Measurements from ENCODE around the gene PKN2. TPM values are rescaled to one million over a fixed set of nuclear protein-coding genes. Genes with fewer than 3 reads are reported as not detected.

The PKN2 gene
- total RNA-seq, 2 donors from 2014 or later, result 29.7 to 66.9 TPM

GRCh38 chr1:88773540-88774150 lies 89.6 kb downstream of the PKN2 start:
- no peak for ATAC-seq (ENCODE audit: insufficient number of reproducible peaks, low FRiP score, low read depth)
- no peak for DNase-seq (ENCODE audit: low spot score)
- no peak for TF ChIP-seq CTCF (IDR thresholded peaks at IDR 0.05)
- Histone ChIP-seq H3K27ac (no peak overlapping the region), H3K36me3 (peaks cover 3% of the 10 kb centered on the region), H3K4me1 (ENCODE audit: control insufficient read depth in 1 of 2, low read depth in 2 of 2) (no peaks in the 10 kb centered on the region), H3K27me3 (replicated peaks; ENCODE audit: insufficient read depth) (no peaks in the 10 kb centered on the region), H3K4me3 (no peak overlapping the region), H3K9me3 (no peaks in the 10 kb centered on the region)

- Histone ChIP-seq H3K36me3 (peaks cover 3% of the 10 kb centered on the region), H3K9me3 (no peaks in the 10 kb centered on the region), H3K4me3 (no peak overlapping the region), H3K4me1 (ENCODE audit: control insufficient read depth in 1 of 2, low read depth in 2 of 2) (no peaks in the 10 kb centered on the region), H3K27me3 (replicated peaks; ENCODE audit: insufficient read depth) (no peaks in the 10 kb centered on the region), H3K27ac (no peak overlapping the region)
- TF ChIP-seq CTCF (IDR thresholded peaks at IDR 0.05), result no peak
- ATAC-seq (ENCODE audit: insufficient number of reproducible peaks, low FRiP score, low read depth) (no peak), DNase-seq (ENCODE audit: low spot score) (no peak)
Observed at GRCh38 chr1:88774151-88774556, 90.1 kb downstream of the PKN2 start.

- no peaks in the 10 kb centered on the region for H3K27me3 ChIP-seq (replicated peaks; ENCODE audit: insufficient read depth)
- H3K4me1 ChIP-seq (ENCODE audit: control insufficient read depth in 1 of 2, low read depth in 2 of 2), result no peaks in the 10 kb centered on the region
- peaks cover 3% of the 10 kb centered on the region for H3K36me3 ChIP-seq
- no peak for TF ChIP-seq CTCF (IDR thresholded peaks at IDR 0.05)
- no peak overlapping the region for H3K27ac ChIP-seq
- DNase-seq (ENCODE audit: low spot score), result no peak
- H3K9me3 ChIP-seq, result no peaks in the 10 kb centered on the region
- no peak for ATAC-seq (ENCODE audit: insufficient number of reproducible peaks, low FRiP score, low read depth)
- H3K4me3 ChIP-seq, result no peak overlapping the region
Observed at GRCh38 chr1:88777604-88778149, 93.6 kb downstream of the PKN2 start.

GRCh38 chr1:88779880-88780279 lies 95.8 kb downstream of the PKN2 start:
- Histone ChIP-seq H3K27me3 (replicated peaks; ENCODE audit: insufficient read depth) (no peaks in the 10 kb centered on the region), H3K4me1 (ENCODE audit: control insufficient read depth in 1 of 2, low read depth in 2 of 2) (no peaks in the 10 kb centered on the region), H3K27ac (no peak overlapping the region), H3K9me3 (no peaks in the 10 kb centered on the region), H3K4me3 (no peak overlapping the region), H3K36me3 (no peaks in the 10 kb centered on the region)
- DNase-seq (ENCODE audit: low spot score) (no peak), ATAC-seq (ENCODE audit: insufficient number of reproducible peaks, low FRiP score, low read depth) (no peak)
- no peak for TF ChIP-seq CTCF (IDR thresholded peaks at IDR 0.05)

- Histone ChIP-seq H3K27ac (no peak overlapping the region), H3K36me3 (no peaks in the 10 kb centered on the region), H3K4me3 (no peak overlapping the region)
Observed at GRCh38 chr1:88780485-88780884, 96.4 kb downstream of the PKN2 start.

More at GRCh38 chr1:88780485-88780884, 96.4 kb downstream of the PKN2 start:
- DNase-seq (ENCODE audit: low spot score), result no peak
- H3K27me3 ChIP-seq (replicated peaks; ENCODE audit: insufficient read depth), result no peaks in the 10 kb centered on the region
- no peaks in the 10 kb centered on the region for H3K9me3 ChIP-seq
- TF ChIP-seq CTCF (IDR thresholded peaks at IDR 0.05), result no peak
- no peak for ATAC-seq (ENCODE audit: insufficient number of reproducible peaks, low FRiP score, low read depth)
- H3K4me1 ChIP-seq (ENCODE audit: control insufficient read depth in 1 of 2, low read depth in 2 of 2), result no peaks in the 10 kb centered on the region

Measured in thoracic aorta (tissue), 2 donors.